SH-SY5Y (cell line): ENCODE measurements around the gene NAGPA.

Source experiments
- GATA2 ChIP-seq: IDR thresholded peaks from 2 replicates; pipeline ENCODE4 v1.6.1; 2011; ENCODE audit warnings: mild to moderate bottlenecking, low read depth, low read length
- GATA3 ChIP-seq: IDR thresholded peaks from 2 replicates; pipeline ENCODE4 v1.6.1; 2011; ENCODE audit warnings: low read depth, mild to moderate bottlenecking, low read length, moderate library complexity

DNA sequence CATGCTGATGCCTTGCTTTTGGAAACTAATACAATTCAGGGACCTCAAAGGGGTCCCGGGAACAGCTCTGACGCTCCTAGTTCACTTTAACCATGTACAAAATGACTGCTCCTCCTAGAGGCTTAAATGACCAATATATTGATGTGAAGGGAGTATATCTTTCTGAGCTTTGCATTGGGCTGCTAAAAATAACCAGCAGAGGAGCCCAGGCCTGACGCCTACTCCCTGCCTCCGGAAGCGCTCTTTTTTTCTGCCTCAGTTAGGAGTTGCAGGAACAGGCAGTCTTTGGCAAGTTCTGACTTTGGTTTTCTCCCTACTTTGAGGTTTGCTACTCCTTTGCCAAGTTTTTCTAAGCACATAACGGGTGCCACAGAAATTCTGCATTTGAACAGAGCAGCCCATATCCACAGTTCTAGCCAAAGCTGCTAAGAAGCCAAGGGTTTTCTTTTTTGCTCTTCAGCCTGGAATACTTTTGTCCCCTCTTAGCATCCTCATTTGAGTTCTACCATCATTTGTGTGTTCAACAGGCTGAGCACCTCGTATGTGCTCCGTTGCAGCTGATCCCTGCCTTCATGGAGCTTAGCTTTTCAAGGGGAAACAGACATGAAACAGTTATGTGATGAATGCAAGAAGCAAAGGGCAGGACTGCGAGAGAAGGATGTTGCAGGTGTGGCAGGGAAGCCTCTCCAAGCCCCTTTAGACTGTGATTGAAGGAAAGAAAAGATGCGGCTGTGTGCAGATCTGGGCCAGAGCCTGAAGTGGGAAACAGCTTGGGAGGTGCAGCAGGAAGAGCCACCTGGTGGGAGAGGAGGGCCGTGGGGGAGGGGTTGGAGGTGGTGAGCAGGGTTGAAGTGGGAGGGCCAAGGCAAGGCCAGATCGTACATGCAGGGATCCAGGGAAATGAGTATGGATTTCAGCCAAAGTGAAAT, 2.8 kb upstream of the NAGPA start:
- no peak for TF ChIP-seq GATA2
- TF ChIP-seq GATA3, result no peak
